ENCODE measurements around the gene AGO3. TPM values are rescaled to one million over a fixed set of nuclear protein-coding genes. Genes with fewer than 3 reads are reported as not detected.

Gene AGO3
- total RNA-seq, 2 experiments from 2014 or later: 22.5 to 42.0 TPM

DNA sequence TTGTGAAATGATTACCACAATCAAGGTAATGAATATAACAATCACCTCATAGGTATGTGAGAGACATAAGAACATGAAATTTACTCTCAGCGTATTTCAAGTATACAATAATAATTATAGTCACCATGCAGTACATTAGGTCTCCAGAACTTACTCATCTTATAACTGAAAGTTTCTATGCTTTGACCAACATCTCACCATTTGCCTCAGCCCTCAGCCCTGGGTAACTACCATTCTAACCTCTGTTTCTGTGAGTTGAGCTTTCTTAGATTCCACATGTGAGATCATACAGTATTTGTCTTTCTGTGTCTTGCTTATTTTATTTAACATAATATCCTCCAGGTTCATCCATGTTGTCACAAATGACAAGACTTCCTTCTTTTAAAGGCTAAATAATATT, 57.3 kb downstream of the AGO3 start:
- ChIA-PET CTCF (ENCODE audit: unreplicated experiment) (no interaction called here), POLR2A (interaction anchor here (0.7 kb wide), 1 partner anchor 7 kb away, joined by 4 read pairs; no protein-coding TSS in a partner anchor)
- Histone ChIP-seq H3K79me2 (ENCODE audit: insufficient read depth, low read depth, low read length) (no peaks in the 10 kb centered on the region), H3K4me1 (ENCODE audit: insufficient read depth, low read length, poor library complexity, severe bottlenecking) (no peaks in the 10 kb centered on the region), H3K9me2 (ENCODE audit: insufficient read depth, low read length) (no peaks in the 10 kb centered on the region), H3K4me3 (ENCODE audit: low read depth, low read length, poor library complexity, severe bottlenecking) (no peak overlapping the region), H3K9me3 (ENCODE audit: low read length) (no peaks in the 10 kb centered on the region), H4K20me1 (ENCODE audit: insufficient read depth, low read length) (no peaks in the 10 kb centered on the region), H2AFZ (ENCODE audit: low read length) (no peak overlapping the region), H3K36me3 (ENCODE audit: insufficient read depth, low read length) (peaks cover 24% of the 10 kb centered on the region; the same call in 1 of the 2 replicates), H3K4me2 (ENCODE audit: low read length) (no peak overlapping the region), H3K27ac (ENCODE audit: low read depth, low read length, poor library complexity, severe bottlenecking) (no peak overlapping the region)
- BruUV-seq (replicated peaks): no TSS peak
- DNase-seq (ENCODE audit: low spot score): no peak
- intact Hi-C loops (cut with micrococcal nuclease; ENCODE audit: unreplicated experiment): no loop called here
- TF ChIP-seq EZH2phosphoT487 (IDR thresholded peaks at IDR 0.05; ENCODE audit: borderline replicate concordance, low read depth, low read length) (no peak), CTCF (conservative IDR thresholded peaks at IDR 0.05; ENCODE audit: low read length) (no peak)

DNA sequence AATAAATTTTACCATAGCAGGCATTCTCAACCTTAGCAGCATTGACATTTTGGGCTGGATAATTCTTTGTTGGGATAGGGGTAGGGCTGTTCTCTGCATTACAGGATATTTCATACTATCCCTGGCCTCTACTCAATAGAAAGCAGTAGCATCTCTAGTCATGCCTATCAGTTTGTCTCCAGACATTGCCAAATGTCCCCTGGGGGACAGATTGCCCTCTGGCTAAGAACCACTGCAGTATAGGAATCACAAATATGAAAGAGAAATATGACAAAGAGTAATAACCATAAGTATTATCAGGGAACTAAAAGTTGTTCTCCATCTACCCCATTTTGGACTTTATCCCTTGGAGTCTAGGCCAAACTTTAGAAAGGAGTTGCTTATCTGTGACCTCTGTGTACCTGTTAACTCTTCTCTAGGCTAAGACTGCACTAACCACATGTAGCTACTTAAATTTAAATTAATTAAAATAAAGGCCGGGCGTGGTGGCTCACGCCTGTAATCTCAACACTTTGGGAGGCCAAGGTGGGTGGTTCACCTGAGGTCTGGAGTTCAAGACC, 76.1 kb downstream of the AGO3 start:
- Histone ChIP-seq H3K36me3 (ENCODE audit: insufficient read depth, low read length) (peaks cover 10% of the 10 kb centered on the region; the same call in 1 of the 2 replicates), H3K4me2 (ENCODE audit: low read length) (no peak overlapping the region), H3K9me2 (ENCODE audit: insufficient read depth, low read length) (no peaks in the 10 kb centered on the region), H3K9me3 (ENCODE audit: low read length) (no peaks in the 10 kb centered on the region), H3K4me1 (ENCODE audit: insufficient read depth, low read length, poor library complexity, severe bottlenecking) (no peaks in the 10 kb centered on the region), H3K79me2 (ENCODE audit: insufficient read depth, low read depth, low read length) (no peaks in the 10 kb centered on the region), H4K20me1 (ENCODE audit: insufficient read depth, low read length) (no peaks in the 10 kb centered on the region), H3K27ac (ENCODE audit: low read depth, low read length, poor library complexity, severe bottlenecking) (no peak overlapping the region), H2AFZ (ENCODE audit: low read length) (no peak overlapping the region), H3K4me3 (ENCODE audit: low read depth, low read length, poor library complexity, severe bottlenecking) (no peak overlapping the region)
- no peak for DNase-seq (ENCODE audit: low spot score)
- TF ChIP-seq CTCF (conservative IDR thresholded peaks at IDR 0.05; ENCODE audit: low read length): no peak
- TF ChIP-seq EZH2phosphoT487 (IDR thresholded peaks at IDR 0.05; ENCODE audit: borderline replicate concordance, low read depth, low read length): no peak
- BruUV-seq (replicated peaks): no TSS peak
- intact Hi-C loops (cut with micrococcal nuclease; ENCODE audit: unreplicated experiment): loop anchor here (5.0 kb wide), 1 partner anchor 610 kb away; no protein-coding TSS in a partner anchor
- ChIA-PET POLR2A (interaction anchor here (0.6 kb wide), 1 partner anchor 1743 kb away, joined by 3 read pairs; no protein-coding TSS in a partner anchor), CTCF (ENCODE audit: unreplicated experiment) (no interaction called here)

DNA sequence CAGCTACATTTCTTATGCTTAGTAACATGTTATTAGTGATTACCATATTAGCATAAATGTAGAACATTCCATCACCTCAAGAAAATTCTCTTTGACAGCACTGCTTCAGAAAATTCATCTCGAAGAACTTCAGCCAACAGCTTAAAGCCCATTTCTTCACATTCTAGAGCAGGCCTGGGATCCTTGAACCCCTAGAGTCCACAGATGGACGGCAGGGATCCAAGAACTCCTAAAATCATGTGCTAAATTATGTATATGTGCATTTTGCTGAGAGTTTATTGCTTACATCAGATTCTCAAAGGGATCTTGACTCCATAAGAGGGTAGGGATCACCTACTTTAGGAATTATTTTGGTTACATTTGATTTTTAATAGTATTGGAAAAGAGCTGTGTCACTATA, 76.8 kb downstream of the AGO3 start:
- TF ChIP-seq CTCF (conservative IDR thresholded peaks at IDR 0.05; ENCODE audit: low read length) (no peak), EZH2phosphoT487 (IDR thresholded peaks at IDR 0.05; ENCODE audit: borderline replicate concordance, low read depth, low read length) (no peak)
- BruUV-seq (replicated peaks): no TSS peak

More for the DNA sequence above, 76.8 kb downstream of the AGO3 start:
- no peaks in the 10 kb centered on the region for H3K9me2 ChIP-seq (ENCODE audit: insufficient read depth, low read length)
- peaks cover 10% of the 10 kb centered on the region; the same call in 1 of the 2 replicates for H3K36me3 ChIP-seq (ENCODE audit: insufficient read depth, low read length)
- no peak overlapping the region for H3K4me2 ChIP-seq (ENCODE audit: low read length)
- no peak for DNase-seq (ENCODE audit: low spot score)
- no peaks in the 10 kb centered on the region for H3K9me3 ChIP-seq (ENCODE audit: low read length)
- POLR2A ChIA-PET: interaction anchor here (0.7 kb wide), 1 partner anchor 51 kb away, joined by 3 read pairs; no protein-coding TSS in a partner anchor
- H4K20me1 ChIP-seq (ENCODE audit: insufficient read depth, low read length): no peaks in the 10 kb centered on the region
- no peaks in the 10 kb centered on the region for H3K4me1 ChIP-seq (ENCODE audit: insufficient read depth, low read length, poor library complexity, severe bottlenecking)
- no peak overlapping the region for H2AFZ ChIP-seq (ENCODE audit: low read length)
- CTCF ChIA-PET (ENCODE audit: unreplicated experiment): no interaction called here
- no peak overlapping the region for H3K27ac ChIP-seq (ENCODE audit: low read depth, low read length, poor library complexity, severe bottlenecking)
- intact Hi-C loops (cut with micrococcal nuclease; ENCODE audit: unreplicated experiment): loop anchor here (5.0 kb wide), 1 partner anchor 610 kb away; no protein-coding TSS in a partner anchor
- H3K4me3 ChIP-seq (ENCODE audit: low read depth, low read length, poor library complexity, severe bottlenecking): no peak overlapping the region
- H3K79me2 ChIP-seq (ENCODE audit: insufficient read depth, low read depth, low read length): no peaks in the 10 kb centered on the region
